GM20000 (cell line): ENCODE data around the gene ADAD2.

Source experiments
- DNase-seq: peaks from one replicate; pipeline ENCODE4 v3.0.0; 2012; ENCODE audit warnings: low spot score
- CTCF ChIP-seq: IDR thresholded peaks from 2 replicates; pipeline ENCODE4 v1.5.1; 2012; ENCODE audit warnings: mild to moderate bottlenecking, control low read depth; ENCODE audit errors: extremely low read depth, missing control alignments

Gene ADAD2

GRCh38 chr16:84190731-84191388 lies at the start of gene ADAD2:
Gene ADAD2 (plus strand): TSS chr16:84191157. CDS start chr16:84191231, 74 bp downstream.
- no peak for TF ChIP-seq CTCF
- no peak for DNase-seq

GRCh38 chr16:84143081-84143480 lies 47.9 kb upstream of the ADAD2 start:
- no peak for DNase-seq
- no peak for TF ChIP-seq CTCF

GRCh38 chr16:84143784-84144199 lies 47.2 kb upstream of the ADAD2 start:
- TF ChIP-seq CTCF, result no peak
- no peak for DNase-seq

- peak; percentile 46 for DNase-seq
- TF ChIP-seq CTCF, result no peak
These were observed 46.6 kb upstream of the ADAD2 start for GRCh38 chr16:84144209-84144858.

- DNase-seq, result peak; percentile 98
- no peak for TF ChIP-seq CTCF
These were observed 45.9 kb upstream of the ADAD2 start, which contains the start of the genes DNAAF1 and HSDL1 for GRCh38 chr16:84144859-84145639. Gene DNAAF1 (plus strand): TSS chr16:84145308. CDS start chr16:84145441, 133 bp downstream. Gene HSDL1 (minus strand): TSS chr16:84145177. CDS start chr16:84131321, 13,856 bp downstream.

- TF ChIP-seq CTCF, result no peak
- DNase-seq, result no peak
These were observed 40.0 kb upstream of the ADAD2 start for GRCh38 chr16:84150926-84151325.
